RCC 7860 (cell line): ENCODE measurements around the gene KLHDC7B.

ENCODE experiments used
- DNase-seq: peaks from one replicate; pipeline ENCODE4 v3.0.0-alpha.2; 2015; ENCODE audit warnings: low spot score
- FAIRE-seq: peaks from 2 replicates; lab custom pipeline; 2012; peaks lifted over from hg19 to GRCh38; lab: Jason Lieb, UNC

KLHDC7B gene

GRCh38 chr22:50547263-50547985, 1.7 kb downstream of the KLHDC7B start:
- FAIRE-seq = no peak
- no peak for DNase-seq

DNA sequence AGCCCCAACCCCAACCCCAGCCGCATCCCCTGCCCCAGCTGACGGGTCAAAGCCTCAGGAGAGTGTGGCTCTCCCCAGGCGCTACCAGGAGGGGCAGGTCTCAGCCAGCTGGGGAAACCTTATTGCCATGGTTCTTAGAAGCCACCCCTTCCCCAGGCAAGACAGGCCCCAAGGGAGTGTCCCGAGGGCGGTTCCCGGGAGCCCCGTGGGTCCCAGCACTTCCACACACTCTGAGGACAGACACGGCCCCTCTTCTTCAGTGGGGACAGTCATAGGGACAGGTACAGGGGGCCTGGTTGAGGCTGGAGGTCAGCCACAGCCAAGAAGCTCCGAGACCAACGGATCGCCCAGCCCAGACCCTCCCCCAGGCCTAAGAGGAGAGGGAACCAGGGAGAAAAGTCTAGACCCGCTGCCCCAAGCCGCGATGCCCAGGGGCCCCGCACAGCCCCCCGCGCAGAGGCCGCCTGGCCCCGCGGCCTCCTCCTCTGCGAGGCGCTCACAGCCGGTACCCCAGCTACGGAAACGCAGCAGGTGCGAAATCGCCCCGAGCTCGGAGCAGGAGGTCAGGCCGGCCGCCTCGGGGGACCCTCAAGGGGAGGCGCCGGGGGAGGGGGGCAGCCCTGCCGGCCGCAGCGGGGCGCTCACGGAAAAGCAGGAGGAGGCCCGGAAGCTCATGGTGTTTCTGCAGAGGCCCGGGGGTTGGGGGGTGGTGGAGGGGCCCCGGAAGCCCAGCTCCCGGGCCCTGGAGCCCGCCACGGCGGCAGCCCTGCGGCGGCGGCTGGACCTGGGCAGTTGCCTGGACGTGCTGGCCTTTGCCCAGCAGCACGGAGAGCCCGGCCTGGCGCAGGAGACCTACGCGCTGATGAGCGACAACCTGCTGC, 2.6 kb downstream of the KLHDC7B start:
- FAIRE-seq = no peak
- no peak for DNase-seq

DNA sequence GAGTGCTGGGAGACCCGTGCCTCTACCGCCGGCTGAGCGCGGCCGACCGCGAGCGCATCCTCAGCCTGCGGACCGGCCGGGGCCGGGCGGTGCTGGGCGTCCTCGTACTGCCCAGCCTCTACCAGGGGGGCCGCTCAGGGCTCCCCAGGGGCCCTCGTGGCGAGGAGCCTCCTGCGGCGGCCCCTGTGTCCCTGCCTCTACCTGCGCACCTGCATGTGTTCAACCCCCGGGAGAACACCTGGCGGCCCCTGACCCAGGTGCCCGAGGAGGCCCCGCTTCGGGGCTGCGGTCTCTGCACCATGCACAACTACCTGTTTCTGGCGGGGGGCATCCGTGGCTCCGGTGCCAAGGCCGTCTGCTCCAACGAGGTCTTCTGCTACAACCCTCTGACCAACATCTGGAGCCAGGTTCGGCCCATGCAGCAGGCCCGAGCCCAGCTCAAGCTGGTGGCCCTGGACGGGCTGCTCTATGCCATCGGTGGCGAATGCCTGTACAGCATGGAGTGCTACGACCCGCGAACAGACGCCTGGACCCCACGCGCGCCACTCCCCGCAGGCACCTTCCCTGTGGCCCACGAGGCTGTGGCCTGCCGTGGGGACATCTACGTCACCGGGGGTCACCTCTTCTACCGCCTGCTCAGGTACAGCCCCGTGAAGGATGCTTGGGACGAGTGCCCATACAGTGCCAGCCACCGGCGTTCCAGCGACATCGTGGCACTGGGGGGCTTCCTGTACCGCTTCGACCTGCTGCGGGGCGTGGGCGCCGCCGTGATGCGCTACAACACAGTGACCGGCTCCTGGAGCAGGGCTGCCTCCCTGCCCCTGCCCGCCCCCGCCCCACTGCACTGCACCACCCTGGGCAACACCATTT, 3.5 kb downstream of the KLHDC7B start:
- DNase-seq = no peak
- no peak for FAIRE-seq

GRCh38 chr22:50550395-50550794, 4.7 kb downstream of the KLHDC7B start:
- FAIRE-seq = no peak

GRCh38 chr22:50551160-50551752, 5.6 kb downstream of the KLHDC7B start:
- no peak for FAIRE-seq

More at GRCh38 chr22:50550395-50550794, 4.7 kb downstream of the KLHDC7B start:
- DNase-seq = no peak

DNA sequence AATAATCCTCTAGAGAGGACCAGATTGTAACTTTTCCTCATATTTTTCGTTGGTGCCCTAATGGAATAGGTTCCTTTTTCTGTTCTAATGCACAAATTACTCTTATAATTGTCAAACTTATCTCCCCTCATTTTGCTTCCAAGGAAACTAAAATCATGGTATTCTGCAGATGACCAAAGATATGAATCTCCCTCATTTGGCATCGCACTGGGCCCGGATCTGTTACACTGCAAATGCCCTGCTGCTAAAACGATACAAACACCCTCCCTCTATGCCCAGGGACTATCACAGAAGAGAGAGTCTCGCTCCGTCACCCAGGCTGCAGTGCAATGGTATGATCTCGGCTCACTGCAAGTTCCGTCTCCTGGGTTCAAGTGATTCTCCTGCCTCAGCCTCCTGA, 7.6 kb downstream of the KLHDC7B start:
- FAIRE-seq (no peak), DNase-seq (no peak)

More at GRCh38 chr22:50551160-50551752, 5.6 kb downstream of the KLHDC7B start:
- no peak for DNase-seq

DNA sequence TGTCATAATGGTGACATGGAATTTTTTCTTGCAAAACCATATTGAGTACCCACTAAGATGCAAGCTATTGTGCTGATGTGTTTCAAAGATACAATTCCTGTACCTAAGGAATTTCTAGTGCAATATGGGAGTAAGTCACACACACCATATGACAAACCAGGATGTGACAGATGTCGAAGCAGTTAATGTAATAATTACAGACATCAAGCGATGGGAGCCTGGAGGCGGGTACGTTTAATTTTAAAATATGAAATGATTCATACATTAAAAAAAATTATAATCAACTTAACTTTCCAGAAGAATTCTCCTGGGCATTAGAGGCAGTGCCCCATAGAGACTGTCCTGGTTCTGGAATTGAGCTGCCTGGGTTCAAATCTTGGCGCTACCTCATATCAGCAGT, 11.0 kb downstream of the KLHDC7B start:
- no peak for FAIRE-seq

DNA sequence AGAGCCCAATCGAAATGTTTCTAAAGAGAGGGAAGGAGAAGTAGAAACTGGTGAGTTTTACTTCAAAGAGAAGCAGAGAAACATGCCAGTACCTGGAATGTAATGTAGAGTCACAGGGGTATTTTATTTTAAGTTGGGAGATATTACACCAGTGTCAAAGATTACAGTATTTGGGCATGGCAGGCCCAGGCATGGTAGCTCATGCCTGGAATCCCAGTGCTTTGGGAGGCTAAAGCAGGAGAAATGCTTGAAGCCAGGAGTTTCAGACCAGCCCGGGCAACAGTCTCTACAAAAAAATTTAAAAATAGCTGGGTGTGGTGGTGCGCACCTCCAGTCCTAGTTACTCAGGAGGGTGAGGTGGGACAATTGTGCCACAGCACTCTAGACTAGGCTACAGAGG, 14.3 kb downstream of the KLHDC7B start:
- DNase-seq (no peak), FAIRE-seq (no peak)

More for the DNA sequence above, 11.0 kb downstream of the KLHDC7B start:
- no peak for DNase-seq

- no peak for FAIRE-seq
- DNase-seq = no peak
Observed at GRCh38 chr22:50561401-50562358, 16.0 kb downstream of the KLHDC7B start.

- DNase-seq (peak; percentile 83), FAIRE-seq (peak; percentile 74)
Observed at GRCh38 chr22:50562523-50563412, 17.1 kb downstream of the KLHDC7B start, which contains the start of gene SYCE3. Gene SYCE3, minus strand, starts transcription at chr22:50562919. Its CDS starts 6,514 bp downstream, at chr22:50556405.

- no peak for DNase-seq
- no peak for FAIRE-seq
Observed at GRCh38 chr22:50563413-50564160, 17.9 kb downstream of the KLHDC7B start.

GRCh38 chr22:50564289-50564688, 18.6 kb downstream of the KLHDC7B start:
- no peak for FAIRE-seq

GRCh38 chr22:50567721-50568252, 22.1 kb downstream of the KLHDC7B start:
- FAIRE-seq (no peak), DNase-seq (no peak)

More at GRCh38 chr22:50564289-50564688, 18.6 kb downstream of the KLHDC7B start:
- no peak for DNase-seq

GRCh38 chr22:50568626-50569025, 22.9 kb downstream of the KLHDC7B start:
- FAIRE-seq = no peak
- no peak for DNase-seq

- FAIRE-seq (no peak), DNase-seq (no peak)
Observed at GRCh38 chr22:50569041-50569459, 23.4 kb downstream of the KLHDC7B start.

DNA sequence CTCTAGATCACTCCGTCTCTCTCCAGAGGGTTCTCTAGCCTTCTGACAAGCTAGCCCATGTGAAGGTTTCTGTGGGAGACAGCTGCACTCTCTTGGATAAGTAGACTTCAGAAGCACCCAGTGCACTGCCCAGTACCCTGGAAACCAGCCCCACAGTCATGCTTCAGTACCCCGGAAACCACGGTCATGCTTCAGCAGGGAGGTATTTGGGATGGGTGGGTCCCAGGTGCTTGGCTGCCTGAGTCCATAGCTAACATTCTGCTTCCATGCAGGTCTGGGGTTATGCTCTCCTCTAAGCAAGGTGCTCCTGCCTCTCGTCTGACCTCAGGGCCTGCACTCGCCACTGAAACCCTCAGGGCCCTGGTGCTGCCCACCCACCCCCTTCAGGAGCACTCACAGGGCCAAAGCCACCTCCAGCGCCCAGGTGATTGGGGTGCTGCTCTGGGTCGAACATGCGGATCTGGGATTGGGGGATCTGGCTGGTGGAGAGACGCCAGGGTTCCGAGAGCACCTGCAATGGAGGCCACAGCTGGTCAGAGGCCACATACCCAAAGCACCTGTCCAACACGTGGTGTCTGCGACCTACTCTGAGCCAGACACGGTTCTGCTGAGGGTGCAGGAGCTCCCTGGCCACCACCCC, 24.3 kb downstream of the KLHDC7B start:
- DNase-seq = peak; percentile 17
- FAIRE-seq = peak; percentile 49

GRCh38 chr22:50570861-50571260, 25.2 kb downstream of the KLHDC7B start:
- DNase-seq (no peak), FAIRE-seq (no peak)
